T-cell (primary cell): ENCODE measurements around the gene SMIM8. TPM values are rescaled to one million over a fixed set of nuclear protein-coding genes. Genes with fewer than 3 reads are reported as not detected.
A peak's percentile ranks its signal among the peaks of the same experiment; 100 is the strongest.
"Not testable (repeated sequence)": the region's sequence is repeated elsewhere in the genome, so short reads cannot be mapped to it uniquely, and the experiment has no call there.

Experiments
- ATAC-seq, 4 experiments: fragments of 200-7000 bp in 3 of 4; fragments of 150-1000 bp in 1 of 4; cut with Tn5 transposase; replicated peaks in 1 of 4; 1 replicate in 3 of 4; 2 replicates in 1 of 4; pipeline ENCODE4 v1.10.0; 2021; ENCODE audit warnings: moderate library complexity in 3 of 4, mild to moderate bottlenecking in 2 of 4, moderate number of reproducible peaks in 1 of 4
- CTCF ChIA-PET, 2 donors: fragments of 300-600 bp; sonication (Branson Sonifier 250); formaldehyde crosslinking; loops; one replicate each; lab custom pipeline; 2022; ENCODE audit warnings: antibody characterized with exemption in 2 of 2; lab: Charles Lee
- POLR2A ChIA-PET, 2 donors: fragments of 300-600 bp; sonication (Branson Sonifier 250); formaldehyde crosslinking; loops; one replicate each; lab custom pipeline; 2022; ENCODE audit warnings: antibody characterized with exemption in 2 of 2; lab: Charles Lee
- DNase-seq, 35 experiments: peaks; one replicate each; pipeline versions ENCODE4 v3.0.0 to v3.0.0-alpha.2; 2013 to 2023
- H3K27ac ChIP-seq: one replicate; pipeline ENCODE4 v1.5.1; 2013; ENCODE audit warnings: low read length
- H3K27me3 ChIP-seq, 2 experiments: replicated peaks in 1 of 2; 1 replicate in 1 of 2; 2 replicates in 1 of 2; pipeline versions ENCODE4 v1.6.1 to v1.7.0; 2013; ENCODE audit warnings: low read length in 1 of 2, mixed read lengths in 1 of 2; ENCODE audit not compliant: control insufficient read depth in 2 of 2, insufficient read depth in 2 of 2; ENCODE audit errors: extremely low read depth in 1 of 2
- H3K36me3 ChIP-seq, 2 donors: 1 replicate in 1 of 2; 2 replicates in 1 of 2; pipeline versions ENCODE4 v1.6.1 to v1.7.0; 2013; ENCODE audit warnings: low read length in 1 of 2; ENCODE audit not compliant: control insufficient read depth in 2 of 2, insufficient read depth in 1 of 2; ENCODE audit errors: extremely low read depth in 1 of 2
- H3K4me1 ChIP-seq, 2 experiments: 1 replicate in 1 of 2; 2 replicates in 1 of 2; pipeline versions ENCODE4 v1.6.1 to v1.7.0; 2013; ENCODE audit warnings: low read length in 2 of 2, mixed read lengths in 1 of 2; ENCODE audit not compliant: insufficient read depth in 2 of 2, control insufficient read depth in 1 of 2; ENCODE audit errors: extremely low read depth in 1 of 2
- H3K4me3 ChIP-seq, 2 donors: 1 replicate in 1 of 2; 2 replicates in 1 of 2; pipeline versions ENCODE4 v1.5.1 to v1.7.0; 2013; ENCODE audit warnings: mild to moderate bottlenecking in 2 of 2, low read length in 1 of 2, moderate library complexity in 1 of 2; ENCODE audit not compliant: control insufficient read depth in 1 of 2; ENCODE audit errors: extremely low read depth in 1 of 2
- H3K9me3 ChIP-seq: 2 replicates; pipeline ENCODE4 v1.7.0; 2013
- H3K27ac Mint-ChIP-seq, 2 donors: one replicate each; pipeline ENCODE4 v1.8.0; 2020 to 2021; ENCODE audit warnings: mild to moderate bottlenecking in 2 of 2, mixed read lengths in 2 of 2
- H3K27me3 Mint-ChIP-seq, 2 donors: one replicate each; pipeline ENCODE4 v1.8.0; 2021 to 2022; ENCODE audit warnings: mixed read lengths in 2 of 2
- H3K36me3 Mint-ChIP-seq: one replicate; pipeline ENCODE4 v1.8.0; 2021; ENCODE audit warnings: mixed read lengths
- H3K4me1 Mint-ChIP-seq, 3 donors: one replicate each; pipeline ENCODE4 v1.8.0; 2020 to 2022; ENCODE audit warnings: mixed read lengths in 3 of 3, mild to moderate bottlenecking in 1 of 3
- H3K4me3 Mint-ChIP-seq, 3 donors: one replicate each; pipeline ENCODE4 v1.8.0; 2020 to 2022; ENCODE audit warnings: mild to moderate bottlenecking in 3 of 3, mixed read lengths in 3 of 3, moderate library complexity in 3 of 3
- H3K9me3 Mint-ChIP-seq, 3 donors: one replicate each; pipeline ENCODE4 v1.8.0; 2020 to 2022; ENCODE audit warnings: mixed read lengths in 3 of 3
- WGBS: methylation state at CpG from one replicate; pipeline ENCODE4 v1.1.5; 2013; ENCODE audit warnings: missing lambda C conversion rate; ENCODE audit not compliant: insufficient coverage; 5-methylcytosine and 5-hydroxymethylcytosine counted together
- total RNA-seq, 35 experiments: library from RNA in 6 of 35; stranded (reverse) in 6 of 35; fragments of 120-200 nt in 1 of 35; gene quantifications; one replicate each; pipeline versions ENCODE4 v1.2.1 to v1.2.4 and lab custom pipeline; 2013 to 2026

SMIM8 gene
- total RNA-seq, 5 donors from 2014 or later (not counting 1 experiment from before 2014, with no cell fraction given) = 8.6 to 12.4 (median 11.0) TPM

DNA sequence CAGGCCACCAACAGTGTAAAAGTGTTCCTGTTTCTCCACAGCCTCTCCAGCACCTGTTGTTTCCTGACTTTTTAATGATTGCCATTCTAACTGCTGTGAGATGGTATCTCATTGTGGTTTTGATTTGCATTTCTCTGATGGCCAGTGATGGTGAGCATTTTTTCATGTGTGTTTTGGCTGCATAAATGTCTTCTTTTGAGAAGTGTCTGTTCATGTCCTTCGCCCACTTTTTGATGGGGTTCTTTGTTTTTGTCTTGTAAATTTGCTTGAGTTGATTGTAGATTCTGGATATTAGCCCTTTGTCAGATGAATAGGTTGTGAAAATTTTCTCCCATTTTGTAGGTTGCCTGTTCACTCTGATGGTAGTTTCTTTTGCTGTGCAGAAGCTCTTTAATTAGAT lies 1.5 kb downstream of the SMIM8 start:
- H3K4me1 ChIP-seq, H3K4me3 ChIP-seq, CTCF ChIA-PET, H3K27ac ChIP-seq, H3K36me3 Mint-ChIP-seq, H3K27ac Mint-ChIP-seq, H3K27me3 ChIP-seq, H3K9me3 ChIP-seq, DNase-seq, ATAC-seq, H3K9me3 Mint-ChIP-seq, POLR2A ChIA-PET, H3K27me3 Mint-ChIP-seq, H3K36me3 ChIP-seq: not testable (repeated sequence)
- H3K4me3 Mint-ChIP-seq = peak overlapping the region; percentile 22 to 62 (median 38)
- H3K4me1 Mint-ChIP-seq = peaks cover 19 to 35% (median 24%) of the 10 kb centered on the region in 3 donors
- no CpG with 5 or more reads among the region's 1 CpG for WGBS

DNA sequence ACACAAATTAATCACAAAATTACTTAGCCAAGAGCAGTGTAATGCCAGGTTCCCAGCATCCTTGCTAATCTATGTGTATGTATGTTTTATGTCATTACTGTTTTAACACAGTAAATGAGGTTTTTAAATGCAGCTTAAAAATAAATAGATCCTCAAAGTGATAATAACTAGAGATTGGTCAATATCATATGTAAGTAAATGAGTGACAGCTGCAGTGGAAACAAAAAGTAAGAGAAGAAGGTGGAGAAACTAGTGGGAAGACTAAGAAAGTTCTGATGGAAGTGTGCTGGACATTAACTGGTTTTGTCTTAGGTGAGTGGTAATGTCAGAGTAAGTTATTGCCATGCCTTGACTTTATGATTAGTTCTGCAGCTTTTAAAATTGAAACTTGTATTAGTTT lies 8.6 kb downstream of the SMIM8 start:
- Histone ChIP-seq H3K27ac (no peak overlapping the region), H3K36me3 (no peaks in the 10 kb centered on the region), H3K27me3 (no peaks in the 10 kb centered on the region), H3K4me1 (peaks cover 0 to 8% of the 10 kb centered on the region in 2 experiments), H3K9me3 (no peaks in the 10 kb centered on the region), H3K4me3 (no peak overlapping the region)
- ChIA-PET POLR2A (no interaction called here), CTCF (interaction anchor here in 1 of 2 donors (0.6 kb wide), 1 partner anchor 47 kb away, joined by 3 read pairs; no protein-coding TSS in a partner anchor)
- H3K27ac Mint-ChIP-seq = no peak overlapping the region
- peaks cover 21% of the 10 kb centered on the region for H3K36me3 Mint-ChIP-seq
- no peak for DNase-seq
- peaks cover 27 to 29% (median 28%) of the 10 kb centered on the region in 3 donors for H3K4me1 Mint-ChIP-seq
- H3K4me3 Mint-ChIP-seq = no peak overlapping the region
- H3K27me3 Mint-ChIP-seq = no peaks in the 10 kb centered on the region
- ATAC-seq = no peak
- peaks cover 4 to 17% (median 13%) of the 10 kb centered on the region in 3 donors for H3K9me3 Mint-ChIP-seq

- CTCF ChIA-PET = no interaction called here
- H3K4me3 Mint-ChIP-seq = peak overlapping the region in 1 of 3 donors; percentile 31
These were observed 10.6 kb downstream of the SMIM8 start for GRCh38 chr6:87333033-87333432.

GRCh38 chr6:87333591-87334181 lies 11.3 kb downstream of the SMIM8 start:
- H3K27ac Mint-ChIP-seq = peak overlapping the region; percentile 77 to 79
- no peaks in the 10 kb centered on the region for H3K9me3 ChIP-seq
- H3K27me3 Mint-ChIP-seq = no peaks in the 10 kb centered on the region
- no peak overlapping the region for H3K27ac ChIP-seq
- no peaks in the 10 kb centered on the region for H3K27me3 ChIP-seq
- ATAC-seq = peak; percentile 43 to 63 (median 52)
- WGBS = 60% methylated on average over 2 of the region's 3 CpGs
- ChIA-PET POLR2A (no interaction called here), CTCF (no interaction called here)
- H3K4me1 ChIP-seq = peaks cover 0 to 8% of the 10 kb centered on the region in 2 experiments
- peaks cover 4 to 13% (median 10%) of the 10 kb centered on the region in 3 donors for H3K9me3 Mint-ChIP-seq
- H3K4me3 Mint-ChIP-seq = peak overlapping the region in 1 of 3 donors; percentile 15
- H3K36me3 ChIP-seq = no peaks in the 10 kb centered on the region
- peak in 4 of 35 experiments; percentile 1 to 9 (median 4) for DNase-seq
- H3K4me1 Mint-ChIP-seq = peaks cover 23 to 29% (median 26%) of the 10 kb centered on the region in 3 donors
- H3K4me3 ChIP-seq = no peak overlapping the region
- H3K36me3 Mint-ChIP-seq = peaks cover 27% of the 10 kb centered on the region

More at GRCh38 chr6:87333033-87333432, 10.6 kb downstream of the SMIM8 start:
- Mint-ChIP-seq H3K4me1 (peaks cover 24 to 29% (median 26%) of the 10 kb centered on the region in 3 donors), H3K27me3 (no peaks in the 10 kb centered on the region), H3K27ac (no peak overlapping the region), H3K9me3 (peaks cover 4 to 13% (median 10%) of the 10 kb centered on the region in 3 donors), H3K36me3 (peaks cover 24% of the 10 kb centered on the region)
- Histone ChIP-seq H3K4me1 (peaks cover 0 to 8% of the 10 kb centered on the region in 2 experiments), H3K27ac (no peak overlapping the region), H3K27me3 (no peaks in the 10 kb centered on the region), H3K4me3 (no peak overlapping the region), H3K36me3 (no peaks in the 10 kb centered on the region), H3K9me3 (no peaks in the 10 kb centered on the region)
- POLR2A ChIA-PET = no interaction called here
- ATAC-seq (no peak), DNase-seq (no peak)
- WGBS = 77% methylated on average over 2 of the region's 5 CpGs

GRCh38 chr6:87334683-87335082 lies 12.3 kb downstream of the SMIM8 start:
- Histone ChIP-seq H3K27me3 (no peaks in the 10 kb centered on the region), H3K36me3 (no peaks in the 10 kb centered on the region), H3K4me3 (no peak overlapping the region), H3K27ac (no peak overlapping the region), H3K4me1 (peaks cover 0 to 8% of the 10 kb centered on the region in 2 experiments), H3K9me3 (no peaks in the 10 kb centered on the region)
- H3K36me3 Mint-ChIP-seq = peaks cover 29% of the 10 kb centered on the region
- ATAC-seq = no peak
- ChIA-PET CTCF (no interaction called here), POLR2A (no interaction called here)
- peaks cover 22 to 27% (median 26%) of the 10 kb centered on the region in 3 donors for H3K4me1 Mint-ChIP-seq
- peaks cover 4 to 13% (median 10%) of the 10 kb centered on the region in 3 donors for H3K9me3 Mint-ChIP-seq
- WGBS = no CpG with 5 or more reads among the region's 1 CpG
- H3K27ac Mint-ChIP-seq = no peak overlapping the region
- H3K4me3 Mint-ChIP-seq = no peak overlapping the region
- no peaks in the 10 kb centered on the region for H3K27me3 Mint-ChIP-seq
- DNase-seq = no peak

GRCh38 chr6:87336367-87336766 lies 14.0 kb downstream of the SMIM8 start:
- H3K36me3 ChIP-seq = no peaks in the 10 kb centered on the region
- no peak overlapping the region for H3K4me3 ChIP-seq
- Mint-ChIP-seq H3K36me3 (peaks cover 35% of the 10 kb centered on the region), H3K27ac (no peak overlapping the region), H3K4me1 (peaks cover 21 to 33% (median 24%) of the 10 kb centered on the region in 3 donors), H3K4me3 (no peak overlapping the region), H3K9me3 (peaks cover 4 to 13% (median 10%) of the 10 kb centered on the region in 3 donors), H3K27me3 (no peaks in the 10 kb centered on the region)
- no peak overlapping the region for H3K27ac ChIP-seq
- H3K4me1 ChIP-seq = peaks cover 0 to 8% of the 10 kb centered on the region in 2 experiments
- ChIA-PET CTCF (interaction anchor here (0.6 to 0.7 kb wide), 2 partner anchors 14 kb away, joined by 4 to 5 read pairs; partner anchors contain the start of gene SMIM8 (in 1 of the 2)), POLR2A (interaction anchor here in 1 of 2 donors (0.7 kb wide), 1 partner anchor 14 kb away, joined by 3 read pairs; no protein-coding TSS in a partner anchor)
- ATAC-seq (no peak), DNase-seq (no peak)
- WGBS = 83% methylated on average over 1 of the region's 4 CpGs
- no peaks in the 10 kb centered on the region for H3K27me3 ChIP-seq
- no peaks in the 10 kb centered on the region for H3K9me3 ChIP-seq
